ENCODE results near the gene DYNLT2. TPM values are rescaled to one million over a fixed set of nuclear protein-coding genes. Genes with fewer than 3 reads are reported as not detected.

DYNLT2 gene
- total and polyA plus RNA-seq, 2 of the 13 experiments (the other 11 are each of a cell fraction or from before 2014, with no cell fraction given) = 2.1 to 4.3 TPM

DNA sequence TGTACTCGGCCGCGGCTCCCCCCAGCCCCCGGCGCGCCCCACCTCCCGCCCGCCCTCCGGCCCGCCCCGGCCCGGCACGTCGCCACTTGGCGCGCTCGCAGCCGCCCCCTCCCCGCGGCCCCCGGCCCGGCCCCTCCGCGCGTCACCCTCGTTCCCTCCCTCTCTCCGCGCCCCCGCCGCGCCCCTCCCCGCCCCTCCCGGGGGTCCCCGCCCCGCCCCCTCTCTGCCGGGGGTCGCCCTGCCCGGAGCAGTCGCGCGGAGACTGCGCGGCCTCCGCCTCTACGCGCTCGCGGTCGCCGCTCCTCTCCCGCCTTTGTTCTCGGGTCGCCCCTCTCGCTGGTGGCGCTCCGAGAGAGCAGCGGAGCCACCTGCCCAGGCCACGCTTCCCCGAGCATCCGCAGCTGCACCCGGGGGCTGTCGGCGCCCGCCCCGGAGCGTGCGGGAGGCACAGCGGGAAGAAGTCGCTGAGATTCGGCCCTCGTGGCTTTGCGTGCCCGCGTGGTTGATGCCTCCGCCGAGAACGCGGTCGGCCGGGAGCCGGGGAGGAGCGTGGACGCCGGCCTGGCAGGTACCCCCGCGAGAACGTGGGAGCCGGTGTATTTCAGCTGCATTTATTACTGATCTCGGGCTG lies 26.8 kb downstream of the DYNLT2 start, which contains the start of gene PHF10 (continued):
- TF ChIP-seq, protein P1, sequence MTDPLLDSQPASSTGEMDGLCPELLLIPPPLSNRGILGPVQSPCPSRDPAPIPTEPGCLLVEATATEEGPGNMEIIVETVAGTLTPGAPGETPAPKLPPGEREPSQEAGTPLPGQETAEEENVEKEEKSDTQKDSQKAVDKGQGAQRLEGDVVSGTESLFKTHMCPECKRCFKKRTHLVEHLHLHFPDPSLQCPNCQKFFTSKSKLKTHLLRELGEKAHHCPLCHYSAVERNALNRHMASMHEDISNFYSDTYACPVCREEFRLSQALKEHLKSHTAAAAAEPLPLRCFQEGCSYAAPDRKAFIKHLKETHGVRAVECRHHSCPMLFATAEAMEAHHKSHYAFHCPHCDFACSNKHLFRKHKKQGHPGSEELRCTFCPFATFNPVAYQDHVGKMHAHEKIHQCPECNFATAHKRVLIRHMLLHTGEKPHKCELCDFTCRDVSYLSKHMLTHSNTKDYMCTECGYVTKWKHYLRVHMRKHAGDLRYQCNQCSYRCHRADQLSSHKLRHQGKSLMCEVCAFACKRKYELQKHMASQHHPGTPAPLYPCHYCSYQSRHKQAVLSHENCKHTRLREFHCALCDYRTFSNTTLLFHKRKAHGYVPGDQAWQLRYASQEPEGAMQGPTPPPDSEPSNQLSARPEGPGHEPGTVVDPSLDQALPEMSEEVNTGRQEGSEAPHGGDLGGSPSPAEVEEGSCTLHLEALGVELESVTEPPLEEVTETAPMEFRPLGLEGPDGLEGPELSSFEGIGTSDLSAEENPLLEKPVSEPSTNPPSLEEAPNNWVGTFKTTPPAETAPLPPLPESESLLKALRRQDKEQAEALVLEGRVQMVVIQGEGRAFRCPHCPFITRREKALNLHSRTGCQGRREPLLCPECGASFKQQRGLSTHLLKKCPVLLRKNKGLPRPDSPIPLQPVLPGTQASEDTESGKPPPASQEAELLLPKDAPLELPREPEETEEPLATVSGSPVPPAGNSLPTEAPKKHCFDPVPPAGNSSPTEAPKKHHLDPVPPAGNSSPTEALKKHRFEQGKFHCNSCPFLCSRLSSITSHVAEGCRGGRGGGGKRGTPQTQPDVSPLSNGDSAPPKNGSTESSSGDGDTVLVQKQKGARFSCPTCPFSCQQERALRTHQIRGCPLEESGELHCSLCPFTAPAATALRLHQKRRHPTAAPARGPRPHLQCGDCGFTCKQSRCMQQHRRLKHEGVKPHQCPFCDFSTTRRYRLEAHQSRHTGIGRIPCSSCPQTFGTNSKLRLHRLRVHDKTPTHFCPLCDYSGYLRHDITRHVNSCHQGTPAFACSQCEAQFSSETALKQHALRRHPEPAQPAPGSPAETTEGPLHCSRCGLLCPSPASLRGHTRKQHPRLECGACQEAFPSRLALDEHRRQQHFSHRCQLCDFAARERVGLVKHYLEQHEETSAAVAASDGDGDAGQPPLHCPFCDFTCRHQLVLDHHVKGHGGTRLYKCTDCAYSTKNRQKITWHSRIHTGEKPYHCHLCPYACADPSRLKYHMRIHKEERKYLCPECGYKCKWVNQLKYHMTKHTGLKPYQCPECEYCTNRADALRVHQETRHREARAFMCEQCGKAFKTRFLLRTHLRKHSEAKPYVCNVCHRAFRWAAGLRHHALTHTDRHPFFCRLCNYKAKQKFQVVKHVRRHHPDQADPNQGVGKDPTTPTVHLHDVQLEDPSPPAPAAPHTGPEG (CRISPR knock-in tag; IDR thresholded peaks at IDR 0.05) = peak; percentile 84
- TF ChIP-seq MED1 (CRISPR knock-in tag; IDR thresholded peaks at IDR 0.05) (no peak), HOXA3 (CRISPR knock-in tag; IDR thresholded peaks at IDR 0.05) (peak; percentile 8; the same call in 1 of the 2 replicates), ZNF510 (CRISPR knock-in tag; IDR thresholded peaks at IDR 0.05; ENCODE audit: low read depth) (no peak), BHLHE40 (IDR thresholded peaks at IDR 0.05; ENCODE audit: low read length) (no peak), HNRNPK (IDR thresholded peaks at IDR 0.05; ENCODE audit: low read depth, low read length, poor library complexity, severe bottlenecking) (no peak), IKZF4 (CRISPR knock-in tag; IDR thresholded peaks at IDR 0.05; ENCODE audit: borderline replicate concordance, low read depth, not compliant biosample characterization) (peak; percentile 55), RFX5 (IDR thresholded peaks at IDR 0.05; ENCODE audit: low read depth, low read length) (no peak), MATR3 (CRISPR knock-in tag; IDR thresholded peaks at IDR 0.05) (no peak), ZFP37 (CRISPR knock-in tag; IDR thresholded peaks at IDR 0.05; ENCODE audit: borderline replicate concordance) (no peak), ZNF776 (CRISPR knock-in tag; IDR thresholded peaks at IDR 0.05) (peak; percentile 99), KDM3A (CRISPR knock-in tag; IDR thresholded peaks at IDR 0.05; ENCODE audit: low read depth) (peak; percentile 62; the same call in 1 of the 2 replicates), RELA (CRISPR knock-in tag; IDR thresholded peaks at IDR 0.05) (peak; percentile 26; the same call in 1 of the 2 replicates), HOXD1 (CRISPR knock-in tag; IDR thresholded peaks at IDR 0.05) (peak; percentile 63), ZSCAN29 (CRISPR knock-in tag; conservative IDR thresholded peaks at IDR 0.05) (no peak), PAWR (CRISPR knock-in tag; IDR thresholded peaks at IDR 0.05; ENCODE audit: borderline replicate concordance) (0 out of 2 replicates have a peak, but pooled peaks have one; percentile 57), ELF1 (CRISPR knock-in tag; IDR thresholded peaks at IDR 0.05) (peak; percentile 58; the same call in 1 of the 2 replicates), IKZF1 (IDR thresholded peaks at IDR 0.05) (no peak), MBNL3 (CRISPR knock-in tag; conservative IDR thresholded peaks at IDR 0.05) (no peak; the same call in 1 of the 2 replicates), HIVEP1 (CRISPR knock-in tag; IDR thresholded peaks at IDR 0.05) (peak; percentile 95), ZNF326 (CRISPR knock-in tag; IDR thresholded peaks at IDR 0.05; ENCODE audit: borderline replicate concordance) (no peak)
- TF ChIP-seq, protein P2, sequence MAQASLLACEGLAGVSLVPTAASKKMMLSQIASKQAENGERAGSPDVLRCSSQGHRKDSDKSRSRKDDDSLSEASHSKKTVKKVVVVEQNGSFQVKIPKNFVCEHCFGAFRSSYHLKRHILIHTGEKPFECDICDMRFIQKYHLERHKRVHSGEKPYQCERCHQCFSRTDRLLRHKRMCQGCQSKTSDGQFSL (CRISPR knock-in tag; IDR thresholded peaks at IDR 0.05) = no peak
- TF ChIP-seq, protein P3, sequence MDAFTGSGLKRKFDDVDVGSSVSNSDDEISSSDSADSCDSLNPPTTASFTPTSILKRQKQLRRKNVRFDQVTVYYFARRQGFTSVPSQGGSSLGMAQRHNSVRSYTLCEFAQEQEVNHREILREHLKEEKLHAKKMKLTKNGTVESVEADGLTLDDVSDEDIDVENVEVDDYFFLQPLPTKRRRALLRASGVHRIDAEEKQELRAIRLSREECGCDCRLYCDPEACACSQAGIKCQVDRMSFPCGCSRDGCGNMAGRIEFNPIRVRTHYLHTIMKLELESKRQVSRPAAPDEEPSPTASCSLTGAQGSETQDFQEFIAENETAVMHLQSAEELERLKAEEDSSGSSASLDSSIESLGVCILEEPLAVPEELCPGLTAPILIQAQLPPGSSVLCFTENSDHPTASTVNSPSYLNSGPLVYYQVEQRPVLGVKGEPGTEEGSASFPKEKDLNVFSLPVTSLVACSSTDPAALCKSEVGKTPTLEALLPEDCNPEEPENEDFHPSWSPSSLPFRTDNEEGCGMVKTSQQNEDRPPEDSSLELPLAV (CRISPR knock-in tag; conservative IDR thresholded peaks at IDR 0.05; ENCODE audit: low read depth) = 0 out of 2 replicates have a peak, but pooled peaks have one; percentile 76
- TF ChIP-seq, protein P4, sequence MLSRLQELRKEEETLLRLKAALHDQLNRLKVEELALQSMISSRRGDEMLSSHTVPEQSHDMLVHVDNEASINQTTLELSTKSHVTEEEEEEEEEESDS (CRISPR knock-in tag; IDR thresholded peaks at IDR 0.05; ENCODE audit: borderline replicate concordance) = 0 out of 2 replicates have a peak, but pooled peaks have one; percentile 16

Data from HepG2 (cell line).